Mesodermal cell (in vitro differentiated cells): ENCODE measurements around the gene PTPRC. TPM values are rescaled to one million over a fixed set of nuclear protein-coding genes. Genes with fewer than 3 reads are reported as not detected.
"Not testable (repeated sequence)": the region's sequence is repeated elsewhere in the genome, so short reads cannot be mapped to it uniquely, and the experiment has no call there.

Source experiments
- H3K27ac ChIP-seq: 2 replicates; pipeline ENCODE4 v1.7.0; 2013; ENCODE audit warnings: mild to moderate bottlenecking, low read depth, low read length, moderate library complexity; ENCODE audit not compliant: severe bottlenecking
- H3K36me3 ChIP-seq: 2 replicates; pipeline ENCODE4 v1.7.1; 2013; ENCODE audit warnings: mild to moderate bottlenecking, low read length, moderate library complexity; ENCODE audit not compliant: control insufficient read depth, insufficient read depth
- H3K4me1 ChIP-seq: one replicate; pipeline ENCODE4 v1.7.1; 2013; ENCODE audit warnings: mild to moderate bottlenecking, low read length; ENCODE audit not compliant: insufficient read depth, control insufficient read depth, poor library complexity, severe bottlenecking
- H3K4me3 ChIP-seq: 2 replicates; pipeline ENCODE4 v1.7.0; 2013; ENCODE audit warnings: low read length, control low read depth, mild to moderate bottlenecking; ENCODE audit not compliant: insufficient read depth, poor library complexity, severe bottlenecking; ENCODE audit errors: extremely low read depth
- H3K9me3 ChIP-seq: 2 replicates; pipeline ENCODE4 v1.7.1; 2013; ENCODE audit warnings: mild to moderate bottlenecking, low read length, moderate library complexity; ENCODE audit not compliant: control insufficient read depth
- WGBS, 2 experiments: methylation state at CpG; one replicate each; pipeline ENCODE4 v1.1.5; 2013; ENCODE audit warnings: missing lambda C conversion rate in 2 of 2; ENCODE audit not compliant: insufficient coverage in 2 of 2; 5-methylcytosine and 5-hydroxymethylcytosine counted together
- polyA plus RNA-seq, 2 experiments: library from polyadenylated mRNA; stranded (reverse); fragments of 50-300 nt; gene quantifications; one replicate each; pipeline ENCODE4 v1.2.3, GENCODE V29; 2013

Gene PTPRC, protein sequence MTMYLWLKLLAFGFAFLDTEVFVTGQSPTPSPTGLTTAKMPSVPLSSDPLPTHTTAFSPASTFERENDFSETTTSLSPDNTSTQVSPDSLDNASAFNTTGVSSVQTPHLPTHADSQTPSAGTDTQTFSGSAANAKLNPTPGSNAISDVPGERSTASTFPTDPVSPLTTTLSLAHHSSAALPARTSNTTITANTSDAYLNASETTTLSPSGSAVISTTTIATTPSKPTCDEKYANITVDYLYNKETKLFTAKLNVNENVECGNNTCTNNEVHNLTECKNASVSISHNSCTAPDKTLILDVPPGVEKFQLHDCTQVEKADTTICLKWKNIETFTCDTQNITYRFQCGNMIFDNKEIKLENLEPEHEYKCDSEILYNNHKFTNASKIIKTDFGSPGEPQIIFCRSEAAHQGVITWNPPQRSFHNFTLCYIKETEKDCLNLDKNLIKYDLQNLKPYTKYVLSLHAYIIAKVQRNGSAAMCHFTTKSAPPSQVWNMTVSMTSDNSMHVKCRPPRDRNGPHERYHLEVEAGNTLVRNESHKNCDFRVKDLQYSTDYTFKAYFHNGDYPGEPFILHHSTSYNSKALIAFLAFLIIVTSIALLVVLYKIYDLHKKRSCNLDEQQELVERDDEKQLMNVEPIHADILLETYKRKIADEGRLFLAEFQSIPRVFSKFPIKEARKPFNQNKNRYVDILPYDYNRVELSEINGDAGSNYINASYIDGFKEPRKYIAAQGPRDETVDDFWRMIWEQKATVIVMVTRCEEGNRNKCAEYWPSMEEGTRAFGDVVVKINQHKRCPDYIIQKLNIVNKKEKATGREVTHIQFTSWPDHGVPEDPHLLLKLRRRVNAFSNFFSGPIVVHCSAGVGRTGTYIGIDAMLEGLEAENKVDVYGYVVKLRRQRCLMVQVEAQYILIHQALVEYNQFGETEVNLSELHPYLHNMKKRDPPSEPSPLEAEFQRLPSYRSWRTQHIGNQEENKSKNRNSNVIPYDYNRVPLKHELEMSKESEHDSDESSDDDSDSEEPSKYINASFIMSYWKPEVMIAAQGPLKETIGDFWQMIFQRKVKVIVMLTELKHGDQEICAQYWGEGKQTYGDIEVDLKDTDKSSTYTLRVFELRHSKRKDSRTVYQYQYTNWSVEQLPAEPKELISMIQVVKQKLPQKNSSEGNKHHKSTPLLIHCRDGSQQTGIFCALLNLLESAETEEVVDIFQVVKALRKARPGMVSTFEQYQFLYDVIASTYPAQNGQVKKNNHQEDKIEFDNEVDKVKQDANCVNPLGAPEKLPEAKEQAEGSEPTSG (N-terminal part only)
- polyA plus RNA-seq (2013, experiment 1 of 2): not detected
- 0.30 TPM for polyA plus RNA-seq (2013, experiment 2 of 2)

GRCh38 chr1:198638894-198639635, at the start of gene PTPRC:
Gene PTPRC (plus strand): TSS chr1:198639040. CDS start chr1:198639269, 229 bp downstream.
- Histone ChIP-seq H3K36me3 (no peaks in the 10 kb centered on the region), H3K4me1 (no peaks in the 10 kb centered on the region)
- 90% methylated on average over 2 of the region's 6 CpGs; no CpG with 5 or more reads in 1 of the 2 experiments for WGBS, 2 experiments

DNA sequence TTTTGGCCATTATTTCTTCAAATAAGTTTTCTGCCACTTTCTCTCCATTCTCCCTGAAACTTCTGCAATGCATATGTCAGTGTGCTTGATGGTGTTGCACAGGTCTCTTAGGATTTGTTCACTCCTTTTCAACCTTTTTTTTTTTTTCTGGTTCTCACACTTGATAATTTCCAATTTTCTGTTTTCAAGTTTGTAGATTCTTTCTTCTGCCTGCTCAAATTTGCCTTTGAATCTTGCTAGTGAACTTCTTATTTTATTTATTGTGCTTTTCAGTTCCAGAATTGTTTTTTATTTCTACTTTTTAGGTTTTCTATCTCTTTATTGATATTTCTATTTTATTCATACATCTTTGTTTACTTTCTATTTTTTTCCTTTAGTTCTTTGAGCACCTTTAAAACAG, 48.4 kb upstream of the PTPRC start:
- no peak overlapping the region for H3K4me3 ChIP-seq
- H3K9me3 ChIP-seq: no peaks in the 10 kb centered on the region
- no peaks in the 10 kb centered on the region for H3K36me3 ChIP-seq
- H3K27ac ChIP-seq: no peak overlapping the region
- H3K4me1 ChIP-seq: no peaks in the 10 kb centered on the region

More at GRCh38 chr1:198638894-198639635, at the start of gene PTPRC:
- no peak within 1 kb of the TSS for H3K4me3 ChIP-seq
- H3K9me3 ChIP-seq: no peaks in the 10 kb centered on the region
- H3K27ac ChIP-seq: no peak within 1 kb of the TSS

GRCh38 chr1:198595765-198596164, 43.1 kb upstream of the PTPRC start:
- WGBS, 2 experiments: 83 to 88% methylated on average over 1 of the region's 2 CpGs
- no peaks in the 10 kb centered on the region for H3K9me3 ChIP-seq
- no peaks in the 10 kb centered on the region for H3K4me1 ChIP-seq
- no peak overlapping the region for H3K4me3 ChIP-seq
- no peaks in the 10 kb centered on the region for H3K36me3 ChIP-seq
- H3K27ac ChIP-seq: no peak overlapping the region

DNA sequence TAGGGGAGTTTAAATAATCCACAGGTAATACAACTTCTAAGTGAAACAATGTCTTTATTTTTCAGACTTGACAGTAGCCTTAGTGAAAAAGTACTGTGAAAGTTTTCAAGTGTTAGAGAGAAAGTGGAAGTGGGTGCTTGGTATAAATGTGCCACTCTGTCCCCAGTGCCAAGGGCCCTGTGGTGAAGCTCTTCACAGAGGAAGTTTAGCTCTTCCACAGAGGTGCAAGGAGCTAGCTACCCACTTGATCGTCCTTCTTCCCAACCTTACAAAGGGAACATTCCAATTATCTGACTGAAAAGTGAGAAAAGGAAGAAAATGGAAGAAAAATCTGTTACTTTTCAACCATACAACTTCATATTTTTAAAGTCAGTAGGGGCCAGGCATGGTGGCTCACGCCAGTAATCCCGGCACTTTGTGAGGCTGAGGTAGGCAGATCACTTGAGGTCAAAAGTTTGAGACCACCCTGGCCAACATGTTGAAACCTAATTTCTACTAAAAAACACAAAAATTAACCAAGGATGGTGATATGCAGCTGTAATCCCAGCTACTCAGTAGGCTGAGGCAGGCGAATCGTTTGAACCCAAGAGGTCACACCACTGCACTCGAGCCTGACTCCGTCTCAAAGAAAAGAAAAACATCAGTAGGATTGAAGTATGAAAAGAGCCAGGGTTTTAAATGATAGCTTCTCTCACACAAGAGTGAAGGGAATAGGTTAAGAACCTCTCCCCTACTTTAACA, 41.0 kb upstream of the PTPRC start:
- H3K4me3 ChIP-seq: no peak overlapping the region
- 100% methylated on average over 3 of the region's 7 CpGs; no CpG with 5 or more reads in 1 of the 2 experiments for WGBS, 2 experiments
- H3K36me3 ChIP-seq: no peaks in the 10 kb centered on the region
- no peak overlapping the region for H3K27ac ChIP-seq
- H3K4me1 ChIP-seq: no peaks in the 10 kb centered on the region
- H3K9me3 ChIP-seq: no peaks in the 10 kb centered on the region

- 85 to 100% methylated on average over 6 of the region's 6 CpGs for WGBS, 2 experiments
- no peak overlapping the region for H3K27ac ChIP-seq
These were observed 40.0 kb upstream of the PTPRC start for GRCh38 chr1:198598796-198599321.

GRCh38 chr1:198599749-198600148, 39.1 kb upstream of the PTPRC start:
- Histone ChIP-seq H3K36me3 (no peaks in the 10 kb centered on the region), H3K4me1 (no peaks in the 10 kb centered on the region), H3K4me3 (no peak overlapping the region), H3K9me3 (no peaks in the 10 kb centered on the region), H3K27ac (no peak overlapping the region)
- WGBS, 2 experiments: 84 to 100% methylated on average over 1 to 2 of the region's 2 CpGs

More at GRCh38 chr1:198598796-198599321, 40.0 kb upstream of the PTPRC start:
- H3K9me3 ChIP-seq: no peaks in the 10 kb centered on the region
- H3K36me3 ChIP-seq: no peaks in the 10 kb centered on the region
- H3K4me1 ChIP-seq: no peaks in the 10 kb centered on the region
- no peak overlapping the region for H3K4me3 ChIP-seq

DNA sequence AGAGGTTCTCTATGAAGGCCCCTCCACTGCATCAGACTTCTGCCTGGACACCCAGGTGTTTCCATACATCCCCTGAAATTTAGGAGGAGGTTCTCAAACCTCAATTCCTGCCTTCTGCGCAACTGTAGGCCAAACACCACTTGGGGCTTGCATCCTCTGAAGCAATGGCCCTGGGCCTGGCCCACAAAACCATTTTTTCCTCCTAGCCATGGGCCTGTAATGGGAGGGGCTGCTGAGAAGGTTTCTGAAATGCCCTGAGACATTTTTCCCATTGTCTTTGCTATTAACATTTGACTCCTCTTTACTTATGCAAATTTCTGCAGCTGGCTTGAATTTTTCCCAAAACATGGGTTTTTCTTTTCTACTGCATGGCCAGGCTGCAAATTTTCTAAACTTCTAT, 37.9 kb upstream of the PTPRC start:
- Histone ChIP-seq H3K27ac (no peak overlapping the region), H3K4me3 (no peak overlapping the region), H3K9me3 (no peaks in the 10 kb centered on the region), H3K36me3 (no peaks in the 10 kb centered on the region), H3K4me1 (peaks cover 4% of the 10 kb centered on the region)
- no CpG with 5 or more reads among the region's 1 CpG for WGBS, 2 experiments

DNA sequence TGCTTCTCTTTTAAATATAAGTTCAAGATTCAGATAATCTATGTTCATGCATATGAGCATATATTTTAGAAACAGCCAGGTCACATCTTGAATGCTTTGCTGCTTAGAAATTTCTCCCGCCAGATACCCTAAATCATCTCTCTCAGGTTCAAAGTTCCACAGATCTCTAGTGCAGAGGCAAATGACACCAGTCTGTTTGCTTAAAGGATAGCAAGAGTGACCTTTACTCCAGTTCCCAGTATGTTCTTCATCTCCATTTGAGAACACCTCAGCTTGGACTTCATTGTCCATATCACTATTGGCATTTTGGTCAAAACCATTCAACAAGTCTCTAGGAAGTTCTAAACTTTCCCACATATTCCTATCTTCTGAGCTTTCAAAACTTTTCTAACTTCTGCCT, 37.5 kb upstream of the PTPRC start:
- not testable (repeated sequence) for H3K9me3 ChIP-seq, H3K36me3 ChIP-seq, H3K27ac ChIP-seq, H3K4me1 ChIP-seq, H3K4me3 ChIP-seq
- WGBS, 2 experiments: 100% methylated on average over 1 of the region's 1 CpG; no CpG with 5 or more reads in 1 of the 2 experiments
